Measurements from ENCODE around the gene EXOC6B. TPM values are rescaled to one million over a fixed set of nuclear protein-coding genes. Genes with fewer than 3 reads are reported as not detected.
"Not testable (repeated sequence)": the region's sequence is repeated elsewhere in the genome, so short reads cannot be mapped to it uniquely, and the experiment has no call there.

The EXOC6B gene
- total RNA-seq, 4 donors from 2014 or later: 14.1 to 107 (median 38.5) TPM

DNA sequence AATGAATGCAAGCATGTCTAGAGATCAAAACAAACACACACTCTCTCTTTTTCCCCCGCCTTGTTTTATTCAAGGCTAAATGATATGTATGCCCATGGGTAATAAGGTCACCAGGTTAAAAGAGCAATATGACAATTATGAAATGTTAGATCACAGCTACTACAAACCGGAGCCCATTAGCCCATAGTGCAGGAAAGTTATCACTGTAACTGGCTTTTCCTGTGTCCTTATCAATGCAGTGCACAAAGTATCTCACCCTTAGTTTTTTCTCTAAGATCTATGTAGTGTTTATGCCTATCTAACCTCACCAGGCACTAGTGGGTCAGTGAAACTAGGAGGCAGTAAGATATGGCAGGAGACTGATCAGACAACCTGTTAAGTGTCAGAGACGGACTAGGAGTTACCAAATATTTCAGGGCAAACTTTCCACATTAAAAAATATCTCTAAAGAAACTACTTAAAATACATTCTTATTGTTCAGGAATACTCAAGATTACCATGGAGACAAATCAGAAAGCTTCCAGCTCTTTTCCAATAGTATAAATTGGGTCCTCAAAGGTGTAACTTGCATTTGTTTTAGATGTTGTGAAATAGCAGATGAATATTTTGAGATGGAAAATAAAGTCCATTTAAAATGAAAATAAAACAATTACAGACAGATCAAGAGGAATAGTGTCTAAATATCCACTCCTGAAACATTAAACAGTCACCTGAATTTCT, 282.2 kb downstream of the EXOC6B start:
- Histone ChIP-seq H3K9me3 (no peaks in the 10 kb centered on the region), H3K36me3 (no peaks in the 10 kb centered on the region), H3K4me1 (no peaks in the 10 kb centered on the region), H3K4me3 (no peak overlapping the region), H3K27ac (no peak overlapping the region), H3K27me3 (no peaks in the 10 kb centered on the region)
- DNase-seq: no peak
- intact Hi-C loops (cut with DNase I; ENCODE audit: low total_unique reads): no loop called here
- TF ChIP-seq CTCF (IDR thresholded peaks at IDR 0.05) (no peak), POLR2A (IDR thresholded peaks at IDR 0.05) (no peak)

GRCh38 chr2:72539071-72539552, 286.7 kb downstream of the EXOC6B start:
- H3K4me3 ChIP-seq: no peak overlapping the region
- no peak overlapping the region for H3K27ac ChIP-seq
- no peaks in the 10 kb centered on the region for H3K36me3 ChIP-seq
- DNase-seq: no peak
- no peaks in the 10 kb centered on the region for H3K27me3 ChIP-seq
- no peaks in the 10 kb centered on the region for H3K9me3 ChIP-seq
- intact Hi-C loops (cut with DNase I; ENCODE audit: low total_unique reads): no loop called here
- no peaks in the 10 kb centered on the region for H3K4me1 ChIP-seq
- TF ChIP-seq POLR2A (IDR thresholded peaks at IDR 0.05) (no peak), CTCF (IDR thresholded peaks at IDR 0.05) (no peak)

- TF ChIP-seq POLR2A (IDR thresholded peaks at IDR 0.05) (no peak), CTCF (IDR thresholded peaks at IDR 0.05) (no peak)
- Histone ChIP-seq H3K4me1 (no peaks in the 10 kb centered on the region), H3K9me3 (no peaks in the 10 kb centered on the region), H3K36me3 (no peaks in the 10 kb centered on the region), H3K27me3 (no peaks in the 10 kb centered on the region), H3K4me3 (no peak overlapping the region), H3K27ac (no peak overlapping the region)
- intact Hi-C loops (cut with DNase I; ENCODE audit: low total_unique reads): no loop called here
- DNase-seq: no peak
Measured at GRCh38 chr2:72538486-72538885, 287.3 kb downstream of the EXOC6B start.

DNA sequence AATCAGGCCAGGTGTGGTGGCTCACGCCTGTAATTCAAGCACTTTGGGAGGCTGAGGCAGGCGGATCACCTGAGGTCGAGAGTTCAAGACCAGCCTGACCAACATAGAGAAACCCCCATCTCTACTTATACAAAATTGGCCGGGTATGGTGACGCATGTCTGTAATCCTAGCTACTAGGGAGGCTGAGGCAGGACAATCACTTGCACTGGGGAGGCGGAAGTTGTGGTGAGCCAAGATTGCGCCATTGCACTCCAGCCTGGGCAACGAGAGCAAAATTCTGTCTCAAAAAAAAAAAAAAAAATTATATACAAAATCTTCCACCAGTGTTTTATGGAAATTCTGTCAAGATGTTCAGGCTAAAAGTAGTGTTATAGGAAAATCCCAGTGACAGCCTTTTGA, 290.2 kb downstream of the EXOC6B start:
- H3K4me3 ChIP-seq; intact Hi-C loops (cut with DNase I; ENCODE audit: low total_unique reads); DNase-seq: not testable (repeated sequence)

DNA sequence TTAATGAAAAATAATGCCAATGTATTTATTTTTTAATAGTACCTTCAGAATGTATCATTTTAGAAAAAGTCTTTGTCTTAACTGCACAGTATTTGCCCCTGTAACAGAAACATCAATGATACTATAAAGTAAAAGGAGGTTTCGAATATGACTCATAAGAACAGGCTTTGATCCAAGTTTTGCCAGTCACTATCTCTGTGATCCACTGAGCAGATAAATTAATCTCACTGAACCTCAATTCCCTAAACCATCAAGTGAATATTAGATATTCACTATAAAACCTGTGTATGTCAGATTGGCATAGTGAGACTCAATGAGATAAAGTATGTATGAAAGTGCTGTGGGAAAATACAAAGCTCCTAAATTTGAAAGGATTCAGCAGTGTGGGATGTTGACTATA, 292.1 kb downstream of the EXOC6B start:
- TF ChIP-seq CTCF (IDR thresholded peaks at IDR 0.05) (no peak), POLR2A (IDR thresholded peaks at IDR 0.05) (no peak)
- no peaks in the 10 kb centered on the region for H3K36me3 ChIP-seq
- H3K27ac ChIP-seq: no peak overlapping the region
- H3K9me3 ChIP-seq: no peaks in the 10 kb centered on the region
- intact Hi-C loops (cut with DNase I; ENCODE audit: low total_unique reads): no loop called here
- no peaks in the 10 kb centered on the region for H3K27me3 ChIP-seq
- no peaks in the 10 kb centered on the region for H3K4me1 ChIP-seq
- H3K4me3 ChIP-seq: no peak overlapping the region
- DNase-seq: no peak

More for the DNA sequence above, 290.2 kb downstream of the EXOC6B start:
- H3K9me3 ChIP-seq, H3K4me1 ChIP-seq, H3K27ac ChIP-seq, H3K27me3 ChIP-seq, H3K36me3 ChIP-seq: not testable (repeated sequence)
